MM.1S (cell line): ENCODE results near the gene MRPS23.

Source experiments
- CTCF ChIP-seq: fragments of 300-600 bp; sonication (generic); IDR thresholded peaks from 2 replicates; pipeline ENCODE4 v1.5.1; 2016; ENCODE audit warnings: antibody characterized with exemption, low read length, mixed read lengths
- EZH2 ChIP-seq: fragments of 300-600 bp; sonication (generic); optimal IDR thresholded peaks from 2 replicates; pipeline ENCODE3; 2017; ENCODE audit warnings: low read depth, mild to moderate bottlenecking, antibody characterized with exemption, low read length, mixed read lengths

- no peak for TF ChIP-seq CTCF
- TF ChIP-seq EZH2: no peak
Observed at GRCh38 chr17:57861790-57862693, 12.2 kb upstream of the MRPS23 start.
